PC-3 (cell line): ENCODE measurements around the gene AKAP13.

Source experiments
- CTCF ChIP-seq: fragments of 300-600 bp; sonication (generic); conservative IDR thresholded peaks from 2 replicates; pipeline ENCODE4 v1.5.1; 2017; ENCODE audit warnings: antibody characterized with exemption, low read depth, mild to moderate bottlenecking, low read length
- EZH2 ChIP-seq: fragments of 300-600 bp; sonication (generic); IDR thresholded peaks from one replicate; pipeline ENCODE4 v1.6.1; 2017; ENCODE audit warnings: antibody characterized with exemption, mild to moderate bottlenecking, low read length; ENCODE audit not compliant: unreplicated experiment

- TF ChIP-seq CTCF, result no peak
- no peak for TF ChIP-seq EZH2
These were observed 12.7 kb upstream of the AKAP13 start for GRCh38 chr15:85367741-85368140.
